GM12878 (cell line): ENCODE results near the gene AGRP. TPM values are rescaled to one million over a fixed set of nuclear protein-coding genes. Genes with fewer than 3 reads are reported as not detected.

ENCODE experiments used
- ATAC-seq: fragments of 200-7000 bp; cut with Tn5 transposase; 3 replicates; pipeline ENCODE4 v1.9.1; 2020; ENCODE audit warnings: mild to moderate bottlenecking, moderate library complexity
- BruUV-seq: library from RNA; stranded (reverse); fragments of 400-500 nt; replicated peaks from 2 replicates; lab custom pipeline; 2021; lab: Mats Ljungman, UMichigan
- CTCF ChIA-PET: fragments of 300-600 bp; sonication (Branson Sonifier 250); formaldehyde crosslinking; extraction: SDS; loops from one replicate; lab custom pipeline; 2021; ENCODE audit warnings: inconsistent platforms; lab: Yijun Ruan, JAX
- POLR2A ChIA-PET: fragments of 350-600 bp; formaldehyde crosslinking; extraction: SDS; loops from one replicate; lab custom pipeline; 2021; ENCODE audit warnings: inconsistent platforms; lab: Charles Lee
- RAD21 ChIA-PET: fragments of 300-600 bp; sonication (Branson Sonifier 250); formaldehyde crosslinking; loops from one replicate; lab custom pipeline; 2023; ENCODE audit warnings: antibody characterized with exemption; ENCODE audit not compliant: unreplicated experiment; lab: Charles Lee
- SMC1A ChIA-PET: fragments of 300-600 bp; sonication (Branson Sonifier 250); formaldehyde crosslinking; loops from one replicate; lab custom pipeline; 2023; ENCODE audit not compliant: unreplicated experiment, uncharacterized antibody; lab: Charles Lee
- DNase-seq: peaks from one replicate; pipeline ENCODE4 v3.0.0-alpha.2; 2011; ENCODE audit warnings: low read depth, low spot score
- FAIRE-seq: peaks from 3 replicates; lab custom pipeline; 2011; peaks lifted over from hg19 to GRCh38; lab: Jason Lieb, UNC
- H2AFZ ChIP-seq: 2 replicates; pipeline ENCODE4 v1.6.0; 2011; ENCODE audit warnings: low read depth, low read length, control low read depth; ENCODE audit not compliant: control insufficient read depth
- H3K27ac ChIP-seq: 2 replicates; pipeline ENCODE4 v1.5.1; 2011; ENCODE audit warnings: control low read depth; ENCODE audit not compliant: control insufficient read depth, insufficient read depth
- H3K27me3 ChIP-seq, 2 experiments: replicated peaks in 1 of 2; 2 replicates each; pipeline versions ENCODE4 v1.6.0 to v1.6.1; 2011; ENCODE audit warnings: low read length in 1 of 2; ENCODE audit not compliant: control insufficient read depth in 2 of 2, insufficient read depth in 2 of 2
- H3K36me3 ChIP-seq, 2 experiments: 2 replicates each; pipeline ENCODE4 v1.5.1; 2011; ENCODE audit warnings: low read length in 1 of 2; ENCODE audit not compliant: control insufficient read depth in 2 of 2, insufficient read depth in 2 of 2
- H3K4me1 ChIP-seq: 2 replicates; pipeline ENCODE4 v1.6.1; 2011; ENCODE audit warnings: mild to moderate bottlenecking, low read length, moderate library complexity, mixed read lengths; ENCODE audit not compliant: control insufficient read depth, insufficient read depth
- H3K4me2 ChIP-seq: 2 replicates; pipeline ENCODE4 v1.6.0; 2011; ENCODE audit warnings: control low read depth; ENCODE audit not compliant: control insufficient read depth, insufficient read depth
- H3K4me3 ChIP-seq: fragments of 200-600 bp; sonication (generic); 2 replicates; pipeline ENCODE4 v1.5.1; 2016
- H3K79me2 ChIP-seq: 2 replicates; pipeline ENCODE4 v1.6.0; 2011; ENCODE audit warnings: low read length; ENCODE audit not compliant: control insufficient read depth, insufficient read depth
- H3K9ac ChIP-seq: 2 replicates; pipeline ENCODE4 v1.8.0; 2011; ENCODE audit warnings: low read length, control low read depth, mixed read lengths; ENCODE audit not compliant: control insufficient read depth, insufficient read depth
- H3K9me3 ChIP-seq: replicated peaks from 3 replicates; pipeline ENCODE4 v1.5.1; 2011; ENCODE audit warnings: mild to moderate bottlenecking, low read length; ENCODE audit not compliant: control insufficient read depth, insufficient read depth
- H4K20me1 ChIP-seq: 2 replicates; pipeline ENCODE4 v1.6.0; 2011; ENCODE audit not compliant: control insufficient read depth, insufficient read depth
- EP300 ChIP-seq, 2 experiments: fragments of 150-350 bp in 1 of 2; IDR thresholded peaks; 2 replicates each; pipeline ENCODE4 v1.6.1; 2011 to 2012; ENCODE audit warnings: low read depth in 2 of 2, low read length in 2 of 2, borderline replicate concordance in 1 of 2, improper control_type of control experiment in 1 of 2, inconsistent platforms in 1 of 2; ENCODE audit not compliant: control insufficient read depth in 1 of 2
- IKZF1 ChIP-seq: fragments of 450-650 bp; conservative IDR thresholded peaks from 2 replicates; pipeline ENCODE4 v1.6.1; 2017; ENCODE audit warnings: antibody characterized with exemption, mild to moderate bottlenecking
- MTA2 ChIP-seq: fragments of 450-650 bp; IDR thresholded peaks from 2 replicates; pipeline ENCODE4 v1.6.1; 2016; ENCODE audit warnings: low read depth, mild to moderate bottlenecking, moderate library complexity
- MYB ChIP-seq: fragments of 150-350 bp; IDR thresholded peaks from 2 replicates; pipeline ENCODE4 v1.6.1; 2014; ENCODE audit warnings: mild to moderate bottlenecking, low read depth, low read length, borderline replicate concordance
- MYC ChIP-seq: IDR thresholded peaks from 2 replicates; pipeline ENCODE4 v1.6.1; 2011; ENCODE audit warnings: mild to moderate bottlenecking, low read length, moderate library complexity, inconsistent platforms; ENCODE audit not compliant: insufficient read depth, insufficient replicate concordance, insufficient read length, severe bottlenecking
- NFYA ChIP-seq: IDR thresholded peaks from 2 replicates; pipeline ENCODE4 v1.6.1; 2011; ENCODE audit warnings: low read depth, mild to moderate bottlenecking, low read length, improper control_type of control experiment, borderline replicate concordance
- NR2F1 ChIP-seq: fragments of 450-650 bp; conservative IDR thresholded peaks from 2 replicates; pipeline ENCODE4 v1.6.1; 2017; ENCODE audit warnings: mild to moderate bottlenecking
- POLR2AphosphoS2 ChIP-seq: IDR thresholded peaks from 2 replicates; pipeline ENCODE4 v1.6.1; 2011; ENCODE audit warnings: low read depth, mild to moderate bottlenecking, low read length, improper control_type of control experiment, moderate library complexity
- RAD21 ChIP-seq: IDR thresholded peaks from 2 replicates; pipeline ENCODE4 v1.6.1; 2011; ENCODE audit warnings: mild to moderate bottlenecking, low read depth, low read length, moderate library complexity; ENCODE audit not compliant: insufficient read depth
- RBBP5 ChIP-seq: fragments of 200-600 bp; sonication (generic); conservative IDR thresholded peaks from 2 replicates; pipeline ENCODE4 v1.6.1; 2016
- SMARCA5 ChIP-seq: fragments of 450-650 bp; IDR thresholded peaks from 2 replicates; pipeline ENCODE4 v1.6.1; 2017; ENCODE audit warnings: mild to moderate bottlenecking
- ZNF24 ChIP-seq: fragments of 450-650 bp; IDR thresholded peaks from 2 replicates; pipeline ENCODE4 v1.6.1; 2017; ENCODE audit warnings: antibody characterized with exemption, mild to moderate bottlenecking
- WGBS: methylation state at CpG from one replicate; pipeline ENCODE4 v1.1.6; 2016; ENCODE audit warnings: low lambda C conversion rate; ENCODE audit not compliant: insufficient replicate concordance, insufficient coverage; ENCODE audit errors: missing lambda C conversion rate; 5-methylcytosine and 5-hydroxymethylcytosine counted together
- in situ Hi-C: fragments of 300-500 bp; cut with MboI; formaldehyde crosslinking; loops from 9 replicates; pipeline ENCODE4 v1.14.3; 2018; ENCODE audit warnings: mixed read lengths
- intact Hi-C: fragments of 100-400 bp; cut with micrococcal nuclease; formaldehyde crosslinking; loops from one replicate; pipeline ENCODE4 v1.14.2; 2022; ENCODE audit not compliant: unreplicated experiment
- polyA plus RNA-seq, 11 experiments: library from polyadenylated mRNA; depleted of rRNA in 4 of 11; unstranded in 6 of 11; stranded (reverse) in 5 of 11; fragments of >200 nt; fragmentation: Nextera tagmentation in 4 of 11; fragmentation: Illumina TruSeq in 1 of 11; extraction: Ambion mirVana in 4 of 11; extraction: Trizol in 1 of 11; gene quantifications; 1 replicate in 1 of 11; 2 replicates in 10 of 11; pipeline versions ENCODE4 v1.2.1 to v1.2.3, GENCODE V29; 2011 to 2016; ENCODE audit warnings: inconsistent platforms in 2 of 11, missing spikeins in 2 of 11, low read depth in 1 of 11
- total RNA-seq, 4 experiments: library from RNA; depleted of rRNA in 3 of 4; stranded (reverse); fragments of >200 nt in 3 of 4; fragmentation: Illumina TruSeq in 1 of 4; extraction: Trizol in 1 of 4; gene quantifications; 2 replicates each; pipeline versions ENCODE4 v1.2.1 to v1.2.3, GENCODE V29; 2013 to 2021
- TF ChIP-seq, protein P1 (sequence below): fragments of 450-650 bp; IDR thresholded peaks from 2 replicates; pipeline ENCODE4 v1.6.1; 2017; ENCODE audit warnings: mild to moderate bottlenecking, moderate library complexity

The AGRP gene
- total and polyA plus RNA-seq, 10 of the 15 experiments (the other 5 are each of a cell fraction or from before 2014, with no cell fraction given), result 0.16 to 0.75 (median 0.53) TPM; not detected in 6

- intact Hi-C loops, result loop anchor here (1.0 to 5.0 kb wide), 2 partner anchors 25 to 178 kb away; partner anchors contain the start of genes C16orf86 and ENKD1
- H2AFZ ChIP-seq, result no peak overlapping the region; the same call in 1 of the 2 replicates
- in situ Hi-C loops, result no loop called here
- ChIA-PET CTCF (interaction anchor here (0.6 to 15.3 kb wide), 17 partner anchors 8 to 327 kb away, joined by 3 to 453 read pairs (median 5); partner anchors contain the start of genes ATP6V0D1, CARMIL2, CTCF and RANBP10), POLR2A (interaction anchor here (0.7 to 3.6 kb wide), 7 partner anchors 9 to 675 kb away, joined by 3 to 42 read pairs (median 3); partner anchors contain the start of genes ATP6V0D1 and NFATC3), SMC1A (interaction anchor here (0.9 to 6.2 kb wide), 12 partner anchors 8 to 156 kb away, joined by 3 to 92 read pairs (median 5); partner anchors contain the start of genes ATP6V0D1, CARMIL2 and CTCF), RAD21 (interaction anchor here (0.9 to 12.3 kb wide), 14 partner anchors 8 to 311 kb away, joined by 3 to 172 read pairs (median 6); partner anchors contain the start of genes AGRP, ATP6V0D1, CTCF and GFOD2)
- 0 out of 2 replicates have a peak overlapping the region, but pooled peaks have one; percentile 3 for H3K4me3 ChIP-seq
- no TSS peak for BruUV-seq
- peaks cover 12% of the 10 kb centered on the region for H3K4me1 ChIP-seq
- DNase-seq, result no peak
- H3K27me3 ChIP-seq, result no peaks in the 10 kb centered on the region
- H3K79me2 ChIP-seq, result no peaks in the 10 kb centered on the region
- H3K9ac ChIP-seq, result peak overlapping the region; percentile 44
- H3K27ac ChIP-seq, result peak overlapping the region; percentile 86
- H3K9me3 ChIP-seq, result 0 out of 3 replicates have a peak, but pooled peaks cover 1% of the 10 kb centered on the region
- H3K4me2 ChIP-seq, result peak overlapping the region; percentile 81
- no peak for FAIRE-seq
- no peaks in the 10 kb centered on the region for H4K20me1 ChIP-seq
- ATAC-seq, result peak; percentile 60
- 15% methylated on average over 3 of the region's 4 CpGs for WGBS
- H3K36me3 ChIP-seq, result 0 out of 4 replicates have a peak, but pooled peaks cover 0 to 2% of the 10 kb centered on the region in 2 experiments
- TF ChIP-seq MYC, result no peak
- no peak for TF ChIP-seq ZNF24
- no peak for TF ChIP-seq NR2F1
- TF ChIP-seq IKZF1, result no peak
- TF ChIP-seq MTA2, result no peak
- TF ChIP-seq SMARCA5, result no peak
- TF ChIP-seq MYB, result no peak
- no peak for TF ChIP-seq RAD21
- no peak for TF ChIP-seq EP300 (IDR thresholded peaks at IDR 0.05; ENCODE audit: borderline replicate concordance in 1 of 2, control insufficient read depth in 1 of 2, low read depth in 2 of 2, low read length in 2 of 2)
- TF ChIP-seq RBBP5, result no peak
- TF ChIP-seq POLR2AphosphoS2, result no peak
- TF ChIP-seq, protein P1, sequence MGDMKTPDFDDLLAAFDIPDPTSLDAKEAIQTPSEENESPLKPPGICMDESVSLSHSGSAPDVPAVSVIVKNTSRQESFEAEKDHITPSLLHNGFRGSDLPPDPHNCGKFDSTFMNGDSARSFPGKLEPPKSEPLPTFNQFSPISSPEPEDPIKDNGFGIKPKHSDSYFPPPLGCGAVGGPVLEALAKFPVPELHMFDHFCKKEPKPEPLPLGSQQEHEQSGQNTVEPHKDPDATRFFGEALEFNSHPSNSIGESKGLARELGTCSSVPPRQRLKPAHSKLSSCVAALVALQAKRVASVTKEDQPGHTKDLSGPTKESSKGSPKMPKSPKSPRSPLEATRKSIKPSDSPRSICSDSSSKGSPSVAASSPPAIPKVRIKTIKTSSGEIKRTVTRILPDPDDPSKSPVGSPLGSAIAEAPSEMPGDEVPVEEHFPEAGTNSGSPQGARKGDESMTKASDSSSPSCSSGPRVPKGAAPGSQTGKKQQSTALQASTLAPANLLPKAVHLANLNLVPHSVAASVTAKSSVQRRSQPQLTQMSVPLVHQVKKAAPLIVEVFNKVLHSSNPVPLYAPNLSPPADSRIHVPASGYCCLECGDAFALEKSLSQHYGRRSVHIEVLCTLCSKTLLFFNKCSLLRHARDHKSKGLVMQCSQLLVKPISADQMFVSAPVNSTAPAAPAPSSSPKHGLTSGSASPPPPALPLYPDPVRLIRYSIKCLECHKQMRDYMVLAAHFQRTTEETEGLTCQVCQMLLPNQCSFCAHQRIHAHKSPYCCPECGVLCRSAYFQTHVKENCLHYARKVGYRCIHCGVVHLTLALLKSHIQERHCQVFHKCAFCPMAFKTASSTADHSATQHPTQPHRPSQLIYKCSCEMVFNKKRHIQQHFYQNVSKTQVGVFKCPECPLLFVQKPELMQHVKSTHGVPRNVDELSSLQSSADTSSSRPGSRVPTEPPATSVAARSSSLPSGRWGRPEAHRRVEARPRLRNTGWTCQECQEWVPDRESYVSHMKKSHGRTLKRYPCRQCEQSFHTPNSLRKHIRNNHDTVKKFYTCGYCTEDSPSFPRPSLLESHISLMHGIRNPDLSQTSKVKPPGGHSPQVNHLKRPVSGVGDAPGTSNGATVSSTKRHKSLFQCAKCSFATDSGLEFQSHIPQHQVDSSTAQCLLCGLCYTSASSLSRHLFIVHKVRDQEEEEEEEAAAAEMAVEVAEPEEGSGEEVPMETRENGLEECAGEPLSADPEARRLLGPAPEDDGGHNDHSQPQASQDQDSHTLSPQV, result no peak
- no peak for TF ChIP-seq NFYA
These were observed 6.2 kb upstream of the AGRP start for GRCh38 chr16:67489401-67490083.
